ENCODE data around the gene USP43. TPM values are rescaled to one million over a fixed set of nuclear protein-coding genes. Genes with fewer than 3 reads are reported as not detected.
A peak's percentile ranks its signal among the peaks of the same experiment; 100 is the strongest.

USP43 gene
- total and polyA plus RNA-seq, 2 experiments from 2014 or later = 0.08 TPM; not detected in 1

- no peak for DNase-seq
- Histone ChIP-seq H3K27me3 (replicated peaks; ENCODE audit: insufficient read depth) (no peaks in the 10 kb centered on the region; the same call in 1 of the 2 replicates), H3K4me1 (ENCODE audit: insufficient read depth) (no peaks in the 10 kb centered on the region), H3K27ac (no peak overlapping the region), H3K79me2 (ENCODE audit: insufficient read depth) (no peaks in the 10 kb centered on the region), H3K9me3 (ENCODE audit: low read depth) (no peaks in the 10 kb centered on the region), H3K9ac (no peak overlapping the region), H3K36me3 (ENCODE audit: low read depth) (no peaks in the 10 kb centered on the region), H2AFZ (no peak overlapping the region), H3K4me3 (no peak overlapping the region), H3K9me2 (ENCODE audit: insufficient read depth) (no peaks in the 10 kb centered on the region), H4K20me1 (ENCODE audit: insufficient read depth) (no peaks in the 10 kb centered on the region), H3F3A (ENCODE audit: insufficient read depth) (no peaks in the 10 kb centered on the region), H3K4me2 (ENCODE audit: unreplicated experiment) (no peak overlapping the region)
- in situ Hi-C loops (cut with MboI) = no loop called here
- TF ChIP-seq EZH2phosphoT487 (IDR thresholded peaks at IDR 0.05; ENCODE audit: insufficient read depth, low read depth) (no peak), EZH2 (IDR thresholded peaks at IDR 0.05; ENCODE audit: insufficient read depth, poor library complexity, severe bottlenecking) (no peak)
- WGBS, 2 experiments (ENCODE audit: low coverage in 1 of 2, low lambda C conversion rate in 2 of 2, missing lambda C conversion rate in 2 of 2) = 60 to 62% methylated on average over 5 of the region's 5 CpGs
Observed at GRCh38 chr17:9766970-9767369, 121.7 kb downstream of the USP43 start.

- DNase-seq = no peak
- TF ChIP-seq EZH2phosphoT487 (IDR thresholded peaks at IDR 0.05; ENCODE audit: insufficient read depth, low read depth) = no peak
- TF ChIP-seq EZH2 (IDR thresholded peaks at IDR 0.05; ENCODE audit: insufficient read depth, poor library complexity, severe bottlenecking) = no peak
- H3K9ac ChIP-seq = no peak overlapping the region
Observed at GRCh38 chr17:9767432-9767991, 122.2 kb downstream of the USP43 start.

GRCh38 chr17:9768381-9768934 lies 123.1 kb downstream of the USP43 start:
- Histone ChIP-seq H4K20me1 (ENCODE audit: insufficient read depth) (no peaks in the 10 kb centered on the region), H3K9me2 (ENCODE audit: insufficient read depth) (no peaks in the 10 kb centered on the region), H3K27ac (no peak overlapping the region), H3K4me2 (ENCODE audit: unreplicated experiment) (no peak overlapping the region), H2AFZ (no peak overlapping the region), H3K9me3 (ENCODE audit: low read depth) (no peaks in the 10 kb centered on the region), H3K4me3 (no peak overlapping the region), H3K27me3 (replicated peaks; ENCODE audit: insufficient read depth) (no peaks in the 10 kb centered on the region; the same call in 1 of the 2 replicates), H3K36me3 (ENCODE audit: low read depth) (no peaks in the 10 kb centered on the region), H3F3A (ENCODE audit: insufficient read depth) (no peaks in the 10 kb centered on the region), H3K4me1 (ENCODE audit: insufficient read depth) (no peaks in the 10 kb centered on the region), H3K9ac (no peak overlapping the region), H3K79me2 (ENCODE audit: insufficient read depth) (no peaks in the 10 kb centered on the region)
- peak; percentile 59 for DNase-seq
- in situ Hi-C loops (cut with MboI) = no loop called here
- 23% methylated on average over 5 of the region's 5 CpGs for WGBS, 2 experiments (ENCODE audit: low coverage in 1 of 2, low lambda C conversion rate in 2 of 2, missing lambda C conversion rate in 2 of 2)
- TF ChIP-seq EZH2phosphoT487 (IDR thresholded peaks at IDR 0.05; ENCODE audit: insufficient read depth, low read depth) = no peak
- TF ChIP-seq EZH2 (IDR thresholded peaks at IDR 0.05; ENCODE audit: insufficient read depth, poor library complexity, severe bottlenecking) = no peak

More at GRCh38 chr17:9767432-9767991, 122.2 kb downstream of the USP43 start:
- Histone ChIP-seq H3K36me3 (ENCODE audit: low read depth) (no peaks in the 10 kb centered on the region), H3K4me1 (ENCODE audit: insufficient read depth) (no peaks in the 10 kb centered on the region), H3K9me2 (ENCODE audit: insufficient read depth) (no peaks in the 10 kb centered on the region), H3F3A (ENCODE audit: insufficient read depth) (no peaks in the 10 kb centered on the region), H3K27me3 (replicated peaks; ENCODE audit: insufficient read depth) (no peaks in the 10 kb centered on the region; the same call in 1 of the 2 replicates), H3K4me3 (no peak overlapping the region), H3K9me3 (ENCODE audit: low read depth) (no peaks in the 10 kb centered on the region), H3K79me2 (ENCODE audit: insufficient read depth) (no peaks in the 10 kb centered on the region), H3K27ac (no peak overlapping the region), H3K4me2 (ENCODE audit: unreplicated experiment) (no peak overlapping the region), H4K20me1 (ENCODE audit: insufficient read depth) (no peaks in the 10 kb centered on the region), H2AFZ (no peak overlapping the region)
- whole genome bisulfite sequencing, 2 experiments (ENCODE audit: low coverage in 1 of 2, low lambda C conversion rate in 2 of 2, missing lambda C conversion rate in 2 of 2) = 49 to 61% methylated on average over 7 of the region's 7 CpGs
- in situ Hi-C loops (cut with MboI) = no loop called here

- H3K27ac ChIP-seq = no peak overlapping the region
- H3K79me2 ChIP-seq (ENCODE audit: insufficient read depth) = no peaks in the 10 kb centered on the region
- H2AFZ ChIP-seq = no peak overlapping the region
- TF ChIP-seq EZH2phosphoT487 (IDR thresholded peaks at IDR 0.05; ENCODE audit: insufficient read depth, low read depth) (no peak), EZH2 (IDR thresholded peaks at IDR 0.05; ENCODE audit: insufficient read depth, poor library complexity, severe bottlenecking) (no peak)
- no peaks in the 10 kb centered on the region for H4K20me1 ChIP-seq (ENCODE audit: insufficient read depth)
- H3K36me3 ChIP-seq (ENCODE audit: low read depth) = no peaks in the 10 kb centered on the region
- no peaks in the 10 kb centered on the region for H3F3A ChIP-seq (ENCODE audit: insufficient read depth)
- no peak overlapping the region for H3K9ac ChIP-seq
- H3K27me3 ChIP-seq (replicated peaks; ENCODE audit: insufficient read depth) = 0 out of 2 replicates have a peak, but pooled peaks cover 3% of the 10 kb centered on the region
- no peak for DNase-seq
- H3K4me2 ChIP-seq (ENCODE audit: unreplicated experiment) = no peak overlapping the region
- H3K4me1 ChIP-seq (ENCODE audit: insufficient read depth) = no peaks in the 10 kb centered on the region
- H3K4me3 ChIP-seq = no peak overlapping the region
- H3K9me2 ChIP-seq (ENCODE audit: insufficient read depth) = no peaks in the 10 kb centered on the region
- WGBS, 2 experiments (ENCODE audit: low coverage in 1 of 2, low lambda C conversion rate in 2 of 2, missing lambda C conversion rate in 2 of 2) = 71 to 74% methylated on average over 15 of the region's 15 CpGs
- H3K9me3 ChIP-seq (ENCODE audit: low read depth) = no peaks in the 10 kb centered on the region
- in situ Hi-C loops (cut with MboI) = no loop called here
Observed at GRCh38 chr17:9769036-9769695, 123.8 kb downstream of the USP43 start.
